ENCODE measurements around the gene CYP3A7. TPM values are rescaled to one million over a fixed set of nuclear protein-coding genes. Genes with fewer than 3 reads are reported as not detected.

The CYP3A7 gene
- total and polyA plus RNA-seq, 9 of the 15 experiments (the other 6 are each of a cell fraction or from before 2014, with no cell fraction given), result 0.20 TPM; not detected in 8

- no peak for TF ChIP-seq ATF2 (CRISPR knock-in tag; IDR thresholded peaks at IDR 0.05)
- peak; percentile 40 for TF ChIP-seq MEIS2 (IDR thresholded peaks at IDR 0.05; ENCODE audit: partially characterized antibody)
- TF ChIP-seq ZNF398 (CRISPR knock-in tag; IDR thresholded peaks at IDR 0.05), result no peak
- peak; percentile 95 for TF ChIP-seq KLF13 (tag; IDR thresholded peaks at IDR 0.05; ENCODE audit: borderline replicate concordance, low read depth)
- TF ChIP-seq TFAP4 (CRISPR knock-in tag; IDR thresholded peaks at IDR 0.05; ENCODE audit: borderline replicate concordance), result peak; percentile 91
- TF ChIP-seq ZBTB7A (IDR thresholded peaks at IDR 0.05; ENCODE audit: borderline replicate concordance, control insufficient read depth, low read depth, low read length), result peak; percentile 73
- 0 out of 2 replicates have a peak, but pooled peaks have one; percentile 24 for TF ChIP-seq MXI1 (IDR thresholded peaks at IDR 0.05; ENCODE audit: low read depth, low read length)
- TF ChIP-seq TAL1 (IDR thresholded peaks at IDR 0.05), result peak; percentile 77
- TF ChIP-seq TAF9B (IDR thresholded peaks at IDR 0.05; ENCODE audit: partially characterized antibody), result peak; percentile 64
- TF ChIP-seq POLR2AphosphoS2 (IDR thresholded peaks at IDR 0.05; ENCODE audit: low read length), result no peak
- TF ChIP-seq BHLHE40 (IDR thresholded peaks at IDR 0.05; ENCODE audit: low read length), result peak; percentile 98
- no peak for TF ChIP-seq HINFP (tag; conservative IDR thresholded peaks at IDR 0.05; ENCODE audit: low read depth)
- no peak for TF ChIP-seq RBM34 (IDR thresholded peaks at IDR 0.05; ENCODE audit: borderline replicate concordance, insufficient read depth, low read length)
- TF ChIP-seq MEF2A (IDR thresholded peaks at IDR 0.05; ENCODE audit: control insufficient read depth, low read depth, low read length), result no peak
- no peak for TF ChIP-seq FOXJ3 (CRISPR knock-in tag; IDR thresholded peaks at IDR 0.05)
- peak; percentile 90; the same call in 1 of the 2 replicates for TF ChIP-seq ARID3A (IDR thresholded peaks at IDR 0.05; ENCODE audit: borderline replicate concordance, low read depth, low read length)
- TF ChIP-seq HDAC1 (IDR thresholded peaks at IDR 0.05), result peak in 1 of 2 experiments; percentile 82; a peak in 2 of 4 replicates
These were observed 41.4 kb downstream of the CYP3A7 start (continued) for GRCh38 chr7:99693427-99694200.
